MM.1S (cell line): ENCODE results near the gene TJP2.

Experiments used
- DNase-seq: peaks from one replicate; pipeline ENCODE4 v3.0.0-alpha.2; 2015
- H2AFZ ChIP-seq: fragments of 300-600 bp; sonication (generic); 2 replicates; pipeline ENCODE4 v1.6.0; 2016; ENCODE audit warnings: antibody characterized with exemption, low read length
- H3F3A ChIP-seq: fragments of 300-600 bp; sonication (generic); 2 replicates; pipeline ENCODE4 v1.6.1; 2016; ENCODE audit warnings: mild to moderate bottlenecking, antibody characterized with exemption, low read length, moderate library complexity, mixed read lengths; ENCODE audit not compliant: insufficient read depth
- H3K27ac ChIP-seq: fragments of 300-600 bp; sonication (generic); 2 replicates; pipeline ENCODE4 v1.5.1; 2016; ENCODE audit warnings: mild to moderate bottlenecking, low read length
- H3K27me3 ChIP-seq: fragments of 300-600 bp; sonication (generic); replicated peaks from 2 replicates; pipeline ENCODE4 v1.6.0; 2016; ENCODE audit warnings: low read length; ENCODE audit not compliant: insufficient read depth
- H3K36me3 ChIP-seq: fragments of 300-600 bp; sonication (generic); replicated peaks from 2 replicates; pipeline ENCODE4 v1.6.1; 2016; ENCODE audit warnings: mild to moderate bottlenecking, low read length, mixed read lengths; ENCODE audit not compliant: insufficient read depth
- H3K4me1 ChIP-seq: fragments of 300-600 bp; sonication (generic); 2 replicates; pipeline ENCODE4 v1.6.1; 2016; ENCODE audit warnings: low read length, mixed read lengths
- H3K4me2 ChIP-seq: fragments of 300-600 bp; sonication (generic); 2 replicates; pipeline ENCODE4 v1.6.0; 2016; ENCODE audit warnings: low read depth, low read length
- H3K4me3 ChIP-seq: fragments of 300-600 bp; sonication (generic); 2 replicates; pipeline ENCODE4 v1.5.1; 2016; ENCODE audit warnings: low read length, mixed read lengths
- H3K79me2 ChIP-seq: fragments of 300-600 bp; sonication (generic); 2 replicates; pipeline ENCODE4 v1.6.1; 2016; ENCODE audit warnings: mixed run types, low read length, mixed read lengths
- H3K9ac ChIP-seq: fragments of 300-600 bp; sonication (generic); 2 replicates; pipeline ENCODE4 v1.6.1; 2016; ENCODE audit warnings: low read length, mixed read lengths
- H3K9me2 ChIP-seq: fragments of 300-600 bp; sonication (generic); replicated peaks from 2 replicates; pipeline ENCODE4 v1.6.1; 2016; ENCODE audit warnings: mild to moderate bottlenecking, low read length, mixed read lengths; ENCODE audit not compliant: insufficient read depth
- H3K9me3 ChIP-seq: fragments of 300-600 bp; sonication (generic); replicated peaks from 2 replicates; pipeline ENCODE4 v1.6.1; 2016; ENCODE audit warnings: mild to moderate bottlenecking, low read length, mixed read lengths; ENCODE audit not compliant: insufficient read depth
- H4K20me1 ChIP-seq: fragments of 300-600 bp; sonication (generic); 2 replicates; pipeline ENCODE4 v1.6.1; 2016; ENCODE audit warnings: mild to moderate bottlenecking, low read length, moderate library complexity, mixed read lengths; ENCODE audit not compliant: insufficient read depth
- CTCF ChIP-seq: fragments of 300-600 bp; sonication (generic); IDR thresholded peaks from 2 replicates; pipeline ENCODE4 v1.5.1; 2016; ENCODE audit warnings: antibody characterized with exemption, low read length, mixed read lengths
- EZH2 ChIP-seq: fragments of 300-600 bp; sonication (generic); optimal IDR thresholded peaks from 2 replicates; pipeline ENCODE3; 2017; ENCODE audit warnings: low read depth, mild to moderate bottlenecking, antibody characterized with exemption, low read length, mixed read lengths
- EZH2phosphoT487 ChIP-seq: fragments of 300-600 bp; sonication (generic); IDR thresholded peaks from 2 replicates; pipeline ENCODE4 v1.6.1; 2018; ENCODE audit warnings: antibody characterized with exemption, low read length

The TJP2 gene

DNA sequence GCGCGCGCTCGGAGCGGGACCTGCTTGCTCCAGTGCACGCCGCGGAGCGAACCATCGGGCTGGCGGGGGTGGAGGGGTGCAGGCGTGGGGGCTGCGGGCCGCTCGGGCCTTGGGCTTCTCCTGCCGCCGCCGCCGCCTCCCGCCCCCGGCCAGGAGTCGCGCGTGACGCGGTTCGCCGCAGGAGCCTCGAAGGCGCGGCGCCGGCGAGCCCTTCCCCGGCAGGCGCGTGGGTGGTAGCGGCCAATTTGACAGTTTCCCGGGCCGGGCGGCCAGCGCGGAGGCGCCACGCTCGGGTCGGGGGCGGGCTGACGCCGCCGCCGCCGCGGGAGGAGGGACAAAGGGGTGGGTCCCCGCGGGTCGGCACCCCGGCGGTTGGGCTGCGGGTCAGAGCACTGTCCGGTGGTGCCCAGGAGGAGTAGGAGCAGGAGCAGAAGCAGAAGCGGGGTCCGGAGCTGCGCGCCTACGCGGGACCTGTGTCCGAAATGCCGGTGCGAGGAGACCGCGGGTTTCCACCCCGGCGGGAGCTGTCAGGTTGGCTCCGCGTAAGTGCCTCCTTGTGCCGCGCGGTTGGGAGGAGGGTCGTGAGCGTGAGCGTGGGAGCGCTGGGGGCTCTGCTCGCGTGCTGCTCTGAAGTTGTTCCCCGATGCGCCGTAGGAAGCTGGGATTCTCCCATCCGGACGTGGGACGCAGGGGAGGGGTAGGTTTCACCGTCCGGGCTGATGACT, at the start of gene TJP2:
TJP2 (plus strand) TSS at position 387 of the 725 bp plus-strand sequence; CDS start at position 483, 96 bp downstream.
- peaks cover 16% of the 10 kb centered on the region for H3K4me1 ChIP-seq
- peak within 1 kb of the TSS; percentile 96 for H3K4me3 ChIP-seq
- TF ChIP-seq EZH2 (no peak), CTCF (no peak), EZH2phosphoT487 (no peak)
- peak; percentile 76 for DNase-seq
- peak within 1 kb of the TSS; percentile 87 for H2AFZ ChIP-seq
- H4K20me1 ChIP-seq: no peaks in the 10 kb centered on the region
- H3K36me3 ChIP-seq: no peaks in the 10 kb centered on the region
- peak within 1 kb of the TSS; percentile 86 for H3K9ac ChIP-seq
- peak within 1 kb of the TSS; percentile 68 for H3K4me2 ChIP-seq
- peak within 1 kb of the TSS; percentile 58; the same call in 1 of the 2 replicates for H3K27ac ChIP-seq
- H3K9me2 ChIP-seq: no peaks in the 10 kb centered on the region
- H3K9me3 ChIP-seq: no peaks in the 10 kb centered on the region
- peaks cover 15% of the 10 kb centered on the region for H3F3A ChIP-seq
- peaks cover 49% of the 10 kb centered on the region for H3K79me2 ChIP-seq
- H3K27me3 ChIP-seq: no peaks in the 10 kb centered on the region

DNA sequence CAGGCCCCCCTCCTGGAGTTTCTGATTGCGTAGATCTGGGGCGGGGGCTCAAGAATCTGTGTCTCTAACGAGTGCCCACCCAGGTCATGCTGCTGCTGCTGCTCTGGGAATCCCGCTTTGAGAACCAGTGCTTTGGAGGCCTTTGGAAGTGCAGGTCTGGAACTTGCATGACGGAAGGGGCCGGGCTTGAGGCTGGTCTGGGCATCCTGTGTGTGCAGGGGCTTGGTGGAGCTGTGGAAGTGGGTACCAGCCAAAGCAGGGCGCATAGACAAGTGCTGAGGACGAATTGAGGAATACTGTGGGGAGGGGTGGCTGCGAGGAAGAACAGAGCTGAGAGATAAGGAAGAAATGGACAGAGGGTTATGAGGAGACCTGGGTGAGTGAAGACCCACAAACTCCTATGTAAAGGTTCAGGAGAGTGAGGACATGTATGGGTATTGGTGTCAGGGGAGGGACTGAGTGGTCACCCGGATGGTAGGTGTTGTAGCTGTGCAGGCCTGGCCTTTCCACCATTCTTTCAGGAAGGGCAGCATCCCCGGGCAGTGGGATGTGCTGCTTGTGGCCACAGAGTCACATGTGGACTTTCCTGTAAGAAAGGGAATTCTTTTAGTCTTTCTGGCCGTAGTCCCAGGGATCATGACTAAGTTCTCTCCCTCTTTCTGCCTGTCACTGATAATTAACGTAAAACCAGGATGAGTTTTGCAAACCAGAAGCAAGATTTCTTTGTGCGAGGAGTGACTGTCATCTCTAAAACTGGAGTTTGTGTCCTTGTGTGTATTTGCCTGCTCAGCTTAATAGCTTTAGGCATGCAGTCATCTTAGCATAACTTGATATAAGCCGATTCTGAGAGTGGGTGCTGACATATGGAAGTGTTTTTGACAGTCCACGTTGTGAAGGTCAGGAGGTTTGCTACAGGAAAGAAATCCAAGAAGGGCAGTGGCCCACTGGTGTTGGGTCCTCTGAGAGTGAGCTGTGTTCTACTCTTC, 43.3 kb upstream of the TJP2 start:
- no peak for DNase-seq
- H3K4me1 ChIP-seq: no peaks in the 10 kb centered on the region
- H2AFZ ChIP-seq: no peak overlapping the region
- no peaks in the 10 kb centered on the region for H3K9me2 ChIP-seq
- no peaks in the 10 kb centered on the region for H3K36me3 ChIP-seq
- H3K4me2 ChIP-seq: no peak overlapping the region
- no peak overlapping the region for H3K4me3 ChIP-seq
- no peaks in the 10 kb centered on the region for H3K9me3 ChIP-seq
- TF ChIP-seq EZH2: no peak
- no peak for TF ChIP-seq CTCF
- no peak for TF ChIP-seq EZH2phosphoT487
- H3F3A ChIP-seq: no peaks in the 10 kb centered on the region
- H3K27me3 ChIP-seq: no peaks in the 10 kb centered on the region
- H3K79me2 ChIP-seq: no peaks in the 10 kb centered on the region
- H3K27ac ChIP-seq: no peak overlapping the region
- no peak overlapping the region for H3K9ac ChIP-seq
- no peaks in the 10 kb centered on the region for H4K20me1 ChIP-seq

- Histone ChIP-seq H3K79me2 (no peaks in the 10 kb centered on the region), H3K27ac (no peak overlapping the region)
- DNase-seq: no peak
Measured at GRCh38 chr9:69131682-69132081, 42.4 kb upstream of the TJP2 start.

More at GRCh38 chr9:69131682-69132081, 42.4 kb upstream of the TJP2 start:
- Histone ChIP-seq H3F3A (no peaks in the 10 kb centered on the region), H3K9me3 (no peaks in the 10 kb centered on the region), H3K4me1 (no peaks in the 10 kb centered on the region), H3K4me3 (no peak overlapping the region), H3K36me3 (no peaks in the 10 kb centered on the region), H2AFZ (no peak overlapping the region), H3K9ac (no peak overlapping the region), H3K4me2 (no peak overlapping the region), H4K20me1 (no peaks in the 10 kb centered on the region), H3K27me3 (no peaks in the 10 kb centered on the region), H3K9me2 (no peaks in the 10 kb centered on the region)
- TF ChIP-seq EZH2 (no peak), CTCF (no peak)
